HCT116 (cell line): Measurements from ENCODE around the gene CBFB. TPM values are rescaled to one million over a fixed set of nuclear protein-coding genes. Genes with fewer than 3 reads are reported as not detected.
A peak's percentile ranks its signal among the peaks of the same experiment; 100 is the strongest.

Source experiments
- ATAC-seq: fragments of 200-7000 bp; cut with Tn5 transposase; 2 replicates; pipeline ENCODE4 v1.9.1; 2020; ENCODE audit warnings: mild to moderate bottlenecking, moderate library complexity
- BruUV-seq: library from RNA; stranded (reverse); fragments of 400-500 nt; replicated peaks from 2 replicates; lab custom pipeline; 2021; lab: Mats Ljungman, UMichigan
- CTCF ChIA-PET: fragments of 300-600 bp; sonication (Branson Sonifier 250); formaldehyde crosslinking; loops from one replicate; lab custom pipeline; 2021; ENCODE audit warnings: antibody characterized with exemption; lab: Charles Lee
- POLR2A ChIA-PET: fragments of 300-600, 350-600 bp; sonication (Branson Sonifier 250); formaldehyde crosslinking; loops from one replicate; lab custom pipeline; 2021; ENCODE audit warnings: antibody characterized with exemption; lab: Charles Lee
- RAD21 ChIA-PET, 2 experiments: fragments of 300-600 bp; sonication (Branson Sonifier 250); formaldehyde crosslinking; loops; one replicate each; lab custom pipeline; 2023; ENCODE audit warnings: low total read pairs in 2 of 2; ENCODE audit not compliant: uncharacterized antibody in 2 of 2, unreplicated experiment in 2 of 2, low non-redundant PET in 1 of 2; lab: Charles Lee
- DNase-seq: peaks from one replicate; pipeline ENCODE4 v3.0.0-alpha.2; 2010; ENCODE audit warnings: low read depth, low spot score
- H2AFZ ChIP-seq: fragments of 200-600 bp; shearing (Covaris generic), sonication (generic); 2 replicates; pipeline ENCODE4 v1.6.1; 2017; ENCODE audit warnings: low read depth, mixed run types, mixed read lengths, antibody characterized with exemption, low read length; ENCODE audit not compliant: poor library complexity, severe bottlenecking
- H3K27ac ChIP-seq: 2 replicates; pipeline ENCODE4 v1.5.1; 2012; ENCODE audit warnings: low read depth, low read length
- H3K27me3 ChIP-seq: fragments of 200-600 bp; sonication (generic); 2 replicates; pipeline ENCODE4 v1.6.1; 2016; ENCODE audit warnings: mixed run types, low read length, mixed read lengths; ENCODE audit not compliant: insufficient read depth
- H3K36me3 ChIP-seq, 2 experiments: fragments of 200-500 bp in 1 of 2; fragments of 200-600 bp in 1 of 2; sonication (Bioruptor generic) in 1 of 2; sonication (generic) in 1 of 2; 2 replicates each; pipeline versions ENCODE4 v1.5.1 to v1.6.1; 2014 to 2016; ENCODE audit warnings: low read length in 2 of 2, inconsistent platforms in 1 of 2, mixed read lengths in 1 of 2, mixed run types in 1 of 2; ENCODE audit not compliant: insufficient read depth in 2 of 2, control insufficient read depth in 1 of 2
- H3K4me1 ChIP-seq, 2 experiments: fragments of 200-600 bp in 1 of 2; sonication (generic) in 1 of 2; 2 replicates each; pipeline versions ENCODE4 v1.5.1 to v1.6.1; 2012 to 2017; ENCODE audit warnings: low read length in 2 of 2, inconsistent platforms in 1 of 2, mild to moderate bottlenecking in 1 of 2, mixed read lengths in 1 of 2, mixed run types in 1 of 2, moderate library complexity in 1 of 2; ENCODE audit not compliant: insufficient read depth in 2 of 2, control insufficient read depth in 1 of 2
- H3K4me2 ChIP-seq: fragments of 200-600 bp; sonication (generic); 2 replicates; pipeline ENCODE4 v1.6.1; 2017; ENCODE audit warnings: mixed run types, low read length, mixed read lengths
- H3K4me3 ChIP-seq, 2 experiments: fragments of 200-600 bp in 1 of 2; sonication (generic) in 1 of 2; replicated peaks in 1 of 2; 2 replicates each; pipeline ENCODE4 v1.5.1; 2011 to 2016; ENCODE audit warnings: low read length in 2 of 2, control low read depth in 1 of 2, low read depth in 1 of 2, mild to moderate bottlenecking in 1 of 2, mixed read lengths in 1 of 2, mixed run types in 1 of 2
- H3K79me2 ChIP-seq: fragments of 200-600 bp; sonication (generic); 2 replicates; pipeline ENCODE4 v1.6.1; 2017; ENCODE audit warnings: mild to moderate bottlenecking, mixed run types, low read length, moderate library complexity, mixed read lengths; ENCODE audit not compliant: insufficient read depth
- H3K9ac ChIP-seq: fragments of 200-600 bp; sonication (generic); 2 replicates; pipeline ENCODE4 v1.6.1; 2016; ENCODE audit warnings: low read length, mixed read lengths
- H3K9me2 ChIP-seq: fragments of 200-600 bp; sonication (generic), shearing (Covaris generic); 2 replicates; pipeline ENCODE4 v1.6.1; 2017; ENCODE audit warnings: mixed run types, mild to moderate bottlenecking, moderate library complexity; ENCODE audit not compliant: insufficient read depth
- H3K9me3 ChIP-seq, 2 experiments: fragments of 200-500 bp in 1 of 2; fragments of 200-600 bp in 1 of 2; sonication (Bioruptor generic) in 1 of 2; sonication (generic) in 1 of 2; 2 replicates each; pipeline ENCODE4 v1.6.1; 2014 to 2017; ENCODE audit warnings: low read length in 2 of 2, mixed read lengths in 2 of 2, inconsistent platforms in 1 of 2, low read depth in 1 of 2, mild to moderate bottlenecking in 1 of 2, mixed run types in 1 of 2, moderate library complexity in 1 of 2; ENCODE audit not compliant: control insufficient read depth in 1 of 2, insufficient read depth in 1 of 2
- H4K20me1 ChIP-seq: fragments of 200-600 bp; sonication (generic), shearing (Covaris generic); 2 replicates; pipeline ENCODE4 v1.6.1; 2017; ENCODE audit warnings: mixed run types, mild to moderate bottlenecking, moderate library complexity; ENCODE audit not compliant: insufficient read depth
- ATF3 ChIP-seq: IDR thresholded peaks from 2 replicates; pipeline ENCODE4 v1.6.1; 2012
- CBX3 ChIP-seq: IDR thresholded peaks from 2 replicates; pipeline ENCODE4 v1.6.1; 2012; ENCODE audit warnings: low read depth
- CEBPB ChIP-seq: IDR thresholded peaks from 2 replicates; pipeline ENCODE4 v1.6.1; 2012; ENCODE audit warnings: low read depth
- CTCF ChIP-seq, 3 experiments: fragments of 200-600 bp in 1 of 3; sonication (generic) in 1 of 3; IDR thresholded peaks in 2 of 3; conservative IDR thresholded peaks in 1 of 3; 2 replicates each; pipeline ENCODE4 v1.5.1; 2012 to 2017; ENCODE audit warnings: low read depth in 2 of 3, low read length in 2 of 3, antibody characterized with exemption in 1 of 3, borderline replicate concordance in 1 of 3, control low read depth in 1 of 3, mild to moderate bottlenecking in 1 of 3, mixed read lengths in 1 of 3, mixed run types in 1 of 3, moderate library complexity in 1 of 3; ENCODE audit not compliant: insufficient read depth in 1 of 3
- EGR1 ChIP-seq: IDR thresholded peaks from 2 replicates; pipeline ENCODE4 v1.6.1; 2012; ENCODE audit warnings: low read depth
- ELF1 ChIP-seq: IDR thresholded peaks from 2 replicates; pipeline ENCODE4 v1.6.1; 2012; ENCODE audit warnings: low read depth, borderline replicate concordance
- EZH2 ChIP-seq: fragments of 200-600 bp; sonication (generic); IDR thresholded peaks from 2 replicates; pipeline ENCODE4 v1.6.1; 2017; ENCODE audit warnings: antibody characterized with exemption, mixed run types
- FOSL1 ChIP-seq: IDR thresholded peaks from 2 replicates; pipeline ENCODE4 v1.6.1; 2012; ENCODE audit warnings: low read depth
- MAX ChIP-seq: IDR thresholded peaks from 2 replicates; pipeline ENCODE4 v1.6.1; 2012
- POLR2A ChIP-seq: IDR thresholded peaks from 2 replicates; pipeline ENCODE4 v1.7.0; 2011; ENCODE audit warnings: borderline replicate concordance; ENCODE audit not compliant: insufficient read depth, insufficient read length; ENCODE audit errors: extremely low read depth
- RAD21 ChIP-seq: IDR thresholded peaks from 2 replicates; pipeline ENCODE4 v1.6.1; 2012; ENCODE audit warnings: low read depth, mild to moderate bottlenecking
- REST ChIP-seq: IDR thresholded peaks from 2 replicates; pipeline ENCODE4 v1.6.1; 2012; ENCODE audit warnings: low read depth
- SIN3A ChIP-seq: IDR thresholded peaks from 2 replicates; pipeline ENCODE4 v1.6.1; 2012; ENCODE audit warnings: low read depth
- SP1 ChIP-seq: IDR thresholded peaks from 2 replicates; pipeline ENCODE4 v1.6.1; 2012; ENCODE audit warnings: low read depth
- TCF7L2 ChIP-seq: IDR thresholded peaks from 2 replicates; pipeline ENCODE4 v1.7.0; 2011; ENCODE audit warnings: borderline replicate concordance, inconsistent platforms; ENCODE audit not compliant: insufficient read depth, insufficient read length; ENCODE audit errors: extremely low read depth
- YY1 ChIP-seq: IDR thresholded peaks from 2 replicates; pipeline ENCODE4 v1.6.1; 2011; ENCODE audit warnings: low read length, low read depth, moderate library complexity, mild to moderate bottlenecking; ENCODE audit not compliant: insufficient replicate concordance; ENCODE audit errors: extremely low read depth
- ZFX ChIP-seq: fragments of 450-650 bp; IDR thresholded peaks from 2 replicates; pipeline ENCODE4 v1.6.1; 2017
- ZNF274 ChIP-seq: fragments of 200-500 bp; sonication (Bioruptor generic); IDR thresholded peaks from 2 replicates; pipeline ENCODE4 v1.6.1; 2014; ENCODE audit warnings: mild to moderate bottlenecking, low read depth, low read length, inconsistent platforms
- intact Hi-C: fragments of 100-400 bp; cut with micrococcal nuclease; formaldehyde crosslinking; loops from 2 replicates; pipeline ENCODE4 v1.10.0; 2022
- total RNA-seq: library from RNA; stranded (reverse); gene quantifications from one replicate; pipeline ENCODE4 v1.2.1, GENCODE V29; 2021; ENCODE audit not compliant: unreplicated experiment
- TF ChIP-seq, protein P1 (sequence below): IDR thresholded peaks from 2 replicates; pipeline ENCODE4 v1.6.1; 2011; ENCODE audit warnings: mild to moderate bottlenecking, low read length, moderate library complexity; ENCODE audit not compliant: insufficient replicate concordance; ENCODE audit errors: extremely low read depth

CBFB gene
- total RNA-seq, 1 experiment from 2014 or later, result 101 TPM

- CTCF ChIA-PET, result interaction anchor here (0.5 kb wide), 1 partner anchor 29 kb away, joined by 4 read pairs; no protein-coding TSS in a partner anchor
- no peaks in the 10 kb centered on the region for H3K79me2 ChIP-seq
- no peaks in the 10 kb centered on the region for H3K9me2 ChIP-seq
- H3K4me1 ChIP-seq, result peaks cover 3 to 18% of the 10 kb centered on the region in 2 experiments; a peak in 3 of 4 replicates
- BruUV-seq, result no TSS peak
- H3K4me2 ChIP-seq, result no peak overlapping the region
- POLR2A ChIA-PET, result no interaction called here
- RAD21 ChIA-PET, result interaction anchor here in 1 of 2 experiments (1.1 kb wide), 1 partner anchor 131 kb away, joined by 4 read pairs; no protein-coding TSS in a partner anchor
- ATAC-seq, result no peak
- H3K9me3 ChIP-seq, result no peaks in the 10 kb centered on the region
- no peaks in the 10 kb centered on the region for H3K27me3 ChIP-seq
- H3K9ac ChIP-seq, result no peak overlapping the region
- peak overlapping the region; percentile 66; the same call in 1 of the 2 replicates for H3K27ac ChIP-seq
- intact Hi-C loops, result no loop called here
- no peak overlapping the region for H3K4me3 ChIP-seq
- no peak for DNase-seq
- no peak overlapping the region for H2AFZ ChIP-seq
- no peaks in the 10 kb centered on the region for H4K20me1 ChIP-seq
- H3K36me3 ChIP-seq, result peaks cover 16 to 26% of the 10 kb centered on the region in 2 experiments; a peak in 3 of 4 replicates
- no peak for TF ChIP-seq ZFX
- TF ChIP-seq, protein P1, sequence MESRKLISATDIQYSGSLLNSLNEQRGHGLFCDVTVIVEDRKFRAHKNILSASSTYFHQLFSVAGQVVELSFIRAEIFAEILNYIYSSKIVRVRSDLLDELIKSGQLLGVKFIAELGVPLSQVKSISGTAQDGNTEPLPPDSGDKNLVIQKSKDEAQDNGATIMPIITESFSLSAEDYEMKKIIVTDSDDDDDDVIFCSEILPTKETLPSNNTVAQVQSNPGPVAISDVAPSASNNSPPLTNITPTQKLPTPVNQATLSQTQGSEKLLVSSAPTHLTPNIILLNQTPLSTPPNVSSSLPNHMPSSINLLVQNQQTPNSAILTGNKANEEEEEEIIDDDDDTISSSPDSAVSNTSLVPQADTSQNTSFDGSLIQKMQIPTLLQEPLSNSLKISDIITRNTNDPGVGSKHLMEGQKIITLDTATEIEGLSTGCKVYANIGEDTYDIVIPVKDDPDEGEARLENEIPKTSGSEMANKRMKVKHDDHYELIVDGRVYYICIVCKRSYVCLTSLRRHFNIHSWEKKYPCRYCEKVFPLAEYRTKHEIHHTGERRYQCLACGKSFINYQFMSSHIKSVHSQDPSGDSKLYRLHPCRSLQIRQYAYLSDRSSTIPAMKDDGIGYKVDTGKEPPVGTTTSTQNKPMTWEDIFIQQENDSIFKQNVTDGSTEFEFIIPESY, result no peak
- no peak for TF ChIP-seq EGR1
- no peak for TF ChIP-seq SP1
- TF ChIP-seq CTCF (IDR thresholded peaks at IDR 0.05 in 2 of 3, conservative IDR thresholded peaks at IDR 0.05 in 1 of 3; ENCODE audit: borderline replicate concordance in 1 of 3, insufficient read depth in 1 of 3, low read depth in 2 of 3, low read length in 2 of 3), result no peak
- no peak for TF ChIP-seq CEBPB
- TF ChIP-seq YY1, result no peak
- TF ChIP-seq POLR2A, result no peak
- TF ChIP-seq REST, result no peak
- TF ChIP-seq ZNF274, result no peak
- no peak for TF ChIP-seq ATF3
- no peak for TF ChIP-seq MAX
- TF ChIP-seq CBX3, result no peak
- TF ChIP-seq ELF1, result no peak
- TF ChIP-seq TCF7L2, result no peak
- no peak for TF ChIP-seq FOSL1
- TF ChIP-seq SIN3A, result no peak
- no peak for TF ChIP-seq EZH2
- TF ChIP-seq RAD21, result no peak
Measured at GRCh38 chr16:67149276-67150046, 120.5 kb downstream of the CBFB start.
